K562 (cell line): ENCODE data around the gene IMP4. TPM values are rescaled to one million over a fixed set of nuclear protein-coding genes. Genes with fewer than 3 reads are reported as not detected.

Experiments
- DDX20 ChIP-seq: fragments of 450-650 bp; IDR thresholded peaks from 2 replicates; pipeline ENCODE4 v1.6.1; 2016; ENCODE audit warnings: missing genetic modification characterization, low read depth, mild to moderate bottlenecking, missing compliant biosample characterization, moderate library complexity
- GATAD2B ChIP-seq: fragments of 450-650 bp; IDR thresholded peaks from 2 replicates; pipeline ENCODE4 v1.6.1; 2017; ENCODE audit warnings: mild to moderate bottlenecking, borderline replicate concordance
- JUN ChIP-seq, 2 experiments: sonication (generic) in 1 of 2; formaldehyde crosslinking in 1 of 2; IDR thresholded peaks; 2 replicates each; pipeline versions ENCODE4 v1.6.1 to v1.8.0; 2012 to 2022; ENCODE audit warnings: borderline replicate concordance in 2 of 2, mild to moderate bottlenecking in 2 of 2, improper control_type of control experiment in 1 of 2, low read depth in 1 of 2, low read length in 1 of 2, missing genetic modification reagents in 1 of 2
- JUNB ChIP-seq: fragments of 450-650 bp; formaldehyde crosslinking; conservative IDR thresholded peaks from 2 replicates; pipeline ENCODE4 v1.4.0; 2020; ENCODE audit warnings: mild to moderate bottlenecking
- MTA3 ChIP-seq: fragments of 450-650 bp; formaldehyde crosslinking; IDR thresholded peaks from 2 replicates; pipeline ENCODE4 v1.6.1; 2017; ENCODE audit warnings: mild to moderate bottlenecking, borderline replicate concordance
- NFRKB ChIP-seq: fragments of 450-650 bp; IDR thresholded peaks from 2 replicates; pipeline ENCODE4 v1.6.1; 2016; ENCODE audit warnings: low read depth
- POLR2G ChIP-seq: fragments of 200-400 bp; formaldehyde crosslinking; IDR thresholded peaks from 2 replicates; pipeline ENCODE4 v1.6.1; 2017; ENCODE audit warnings: low read depth, mild to moderate bottlenecking, antibody characterized with exemption, low read length, moderate library complexity
- RFX5 ChIP-seq: IDR thresholded peaks from 2 replicates; pipeline ENCODE4 v1.6.1; 2011; ENCODE audit warnings: low read depth, mild to moderate bottlenecking, improper control_type of control experiment, low read length
- SREBF1 ChIP-seq: fragments of 150-350 bp; IDR thresholded peaks from 2 replicates; pipeline ENCODE4 v1.6.1; 2014; ENCODE audit warnings: antibody characterized with exemption, low read depth, low read length, borderline replicate concordance
- TAF7 ChIP-seq: fragments of 450-650 bp; IDR thresholded peaks from 2 replicates; pipeline ENCODE4 v1.6.1; 2016; ENCODE audit warnings: missing genetic modification characterization, missing compliant biosample characterization
- TAF9B ChIP-seq: fragments of 450-650 bp; IDR thresholded peaks from 2 replicates; pipeline ENCODE4 v1.6.1; 2018; ENCODE audit warnings: mild to moderate bottlenecking; ENCODE audit not compliant: partially characterized antibody
- TBP ChIP-seq: optimal IDR thresholded peaks from 2 replicates; pipeline ENCODE3; 2011; ENCODE audit warnings: low read depth, low read length, improper control_type of control experiment
- ZNF561 ChIP-seq: fragments of 450-650 bp; formaldehyde crosslinking; conservative IDR thresholded peaks from 2 replicates; pipeline ENCODE4 v1.4.0; 2020; ENCODE audit warnings: mild to moderate bottlenecking, moderate library complexity
- ZNF589 ChIP-seq: fragments of 200-800 bp; sonication (Bioruptor generic); IDR thresholded peaks from 2 replicates; pipeline ENCODE4 v1.6.1; 2016; ENCODE audit warnings: low read depth, missing genetic modification characterization, missing compliant biosample characterization
- ZNF696 ChIP-seq: fragments of 250-450 bp; sonication (Bioruptor Pico); conservative IDR thresholded peaks from 2 replicates; pipeline ENCODE4 v1.4.0; 2020; ENCODE audit warnings: mild to moderate bottlenecking, moderate library complexity
- polyA plus RNA-seq, 8 experiments: library from polyadenylated mRNA; depleted of rRNA in 4 of 8; stranded (reverse) in 5 of 8; unstranded in 3 of 8; fragments of >200 nt; fragmentation: Nextera tagmentation in 2 of 8; fragmentation: Illumina TruSeq in 1 of 8; extraction: Ambion mirVana in 2 of 8; extraction: Trizol in 1 of 8; gene quantifications; 2 replicates each; pipeline versions ENCODE4 v1.2.1 to v1.2.3, GENCODE V29; 2011 to 2014; ENCODE audit warnings: inconsistent platforms in 1 of 8, missing spikeins in 1 of 8
- total RNA-seq, 7 experiments: library from RNA; depleted of rRNA in 6 of 7; stranded (reverse); fragments of >200 nt in 6 of 7; fragmentation: Illumina TruSeq in 2 of 7; extraction: Trizol in 2 of 7; gene quantifications; 2 replicates each; pipeline versions ENCODE4 v1.2.1 to v1.2.3, GENCODE V29; 2011 to 2021; ENCODE audit warnings: low replicate concordance in 1 of 7
- TF ChIP-seq, protein P1 (sequence below): fragments of 450-650 bp; IDR thresholded peaks from 2 replicates; pipeline ENCODE4 v1.7.0; 2016; ENCODE audit warnings: borderline replicate concordance
- TF ChIP-seq, protein P2 (sequence below): sonication (generic); formaldehyde crosslinking; IDR thresholded peaks from 2 replicates; pipeline ENCODE4 v1.8.0; 2022; ENCODE audit warnings: mild to moderate bottlenecking, missing genetic modification reagents
- TF ChIP-seq, protein P3 (sequence below): fragments of 450-650 bp; formaldehyde crosslinking; IDR thresholded peaks from 2 replicates; pipeline ENCODE4 v1.4.0; 2020; ENCODE audit warnings: mild to moderate bottlenecking, mixed read lengths

Gene IMP4
- total and polyA plus RNA-seq, 9 of the 15 experiments (the other 6 are each of a cell fraction or from before 2014, with no cell fraction given): 35.4 to 209 (median 100.0) TPM

DNA sequence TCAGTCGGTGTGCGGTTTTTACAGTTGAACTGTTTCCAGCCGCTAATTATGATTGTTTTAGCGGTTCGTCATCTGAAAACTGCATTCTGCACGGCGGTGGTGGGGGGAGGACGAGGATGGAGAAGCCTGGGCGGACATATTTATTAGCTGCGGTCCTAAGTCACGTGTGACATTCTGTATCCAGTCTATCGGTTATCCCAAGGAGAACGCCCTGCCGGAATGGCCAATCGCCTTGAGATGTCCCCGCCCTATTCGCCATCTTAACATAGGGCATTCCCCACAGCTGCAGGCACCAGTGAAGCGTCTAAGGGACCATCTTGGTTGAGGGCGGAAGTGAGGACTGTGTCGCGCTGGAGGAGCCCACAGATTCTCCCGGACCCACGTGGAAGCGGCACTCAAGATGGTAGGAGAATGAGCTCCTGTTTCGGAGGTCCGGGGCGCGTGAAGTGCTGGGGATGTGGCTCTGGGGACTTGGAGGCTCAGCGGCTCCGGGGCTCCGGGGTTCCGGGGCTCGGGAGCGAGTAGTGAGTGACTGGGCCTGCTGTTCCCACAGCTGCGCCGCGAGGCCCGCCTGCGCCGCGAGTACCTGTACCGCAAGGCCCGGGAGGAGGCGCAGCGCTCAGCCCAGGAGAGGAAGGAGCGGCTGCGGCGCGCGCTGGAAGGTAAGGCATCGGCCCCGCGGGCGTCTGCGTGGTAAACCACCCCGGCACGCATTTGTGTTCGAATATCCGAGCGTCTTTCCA, at the start of gene IMP4 (continued):
- TF ChIP-seq, protein P1, sequence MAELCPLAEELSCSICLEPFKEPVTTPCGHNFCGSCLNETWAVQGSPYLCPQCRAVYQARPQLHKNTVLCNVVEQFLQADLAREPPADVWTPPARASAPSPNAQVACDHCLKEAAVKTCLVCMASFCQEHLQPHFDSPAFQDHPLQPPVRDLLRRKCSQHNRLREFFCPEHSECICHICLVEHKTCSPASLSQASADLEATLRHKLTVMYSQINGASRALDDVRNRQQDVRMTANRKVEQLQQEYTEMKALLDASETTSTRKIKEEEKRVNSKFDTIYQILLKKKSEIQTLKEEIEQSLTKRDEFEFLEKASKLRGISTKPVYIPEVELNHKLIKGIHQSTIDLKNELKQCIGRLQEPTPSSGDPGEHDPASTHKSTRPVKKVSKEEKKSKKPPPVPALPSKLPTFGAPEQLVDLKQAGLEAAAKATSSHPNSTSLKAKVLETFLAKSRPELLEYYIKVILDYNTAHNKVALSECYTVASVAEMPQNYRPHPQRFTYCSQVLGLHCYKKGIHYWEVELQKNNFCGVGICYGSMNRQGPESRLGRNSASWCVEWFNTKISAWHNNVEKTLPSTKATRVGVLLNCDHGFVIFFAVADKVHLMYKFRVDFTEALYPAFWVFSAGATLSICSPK: no peak
- TF ChIP-seq TAF7 (tag) (peak; percentile 37; the same call in 1 of the 2 replicates), NFRKB (0 out of 2 replicates have a peak, but pooled peaks have one; percentile 76), ZNF696 (CRISPR knock-in tag) (no peak), MTA3 (peak; percentile 75; the same call in 1 of the 2 replicates), GATAD2B (peak; percentile 66; the same call in 1 of the 2 replicates), ZNF561 (CRISPR knock-in tag) (no peak), RFX5 (no peak), TAF9B (peak; percentile 79), SREBF1 (no peak; the same call in 1 of the 2 replicates), ZNF589 (CRISPR knock-in tag) (peak; percentile 86; the same call in 1 of the 2 replicates), DDX20 (no peak), POLR2G (peak; percentile 91), JUN (IDR thresholded peaks at IDR 0.05; ENCODE audit: borderline replicate concordance, low read depth, low read length) (peak; percentile 50; the same call in 1 of the 2 replicates), JUN (CRISPR knock-in tag; IDR thresholded peaks at IDR 0.05; ENCODE audit: borderline replicate concordance) (no peak), JUNB (0 out of 2 replicates have a peak, but pooled peaks have one; percentile 25), TBP (peak; percentile 69)
- TF ChIP-seq, protein P2, sequence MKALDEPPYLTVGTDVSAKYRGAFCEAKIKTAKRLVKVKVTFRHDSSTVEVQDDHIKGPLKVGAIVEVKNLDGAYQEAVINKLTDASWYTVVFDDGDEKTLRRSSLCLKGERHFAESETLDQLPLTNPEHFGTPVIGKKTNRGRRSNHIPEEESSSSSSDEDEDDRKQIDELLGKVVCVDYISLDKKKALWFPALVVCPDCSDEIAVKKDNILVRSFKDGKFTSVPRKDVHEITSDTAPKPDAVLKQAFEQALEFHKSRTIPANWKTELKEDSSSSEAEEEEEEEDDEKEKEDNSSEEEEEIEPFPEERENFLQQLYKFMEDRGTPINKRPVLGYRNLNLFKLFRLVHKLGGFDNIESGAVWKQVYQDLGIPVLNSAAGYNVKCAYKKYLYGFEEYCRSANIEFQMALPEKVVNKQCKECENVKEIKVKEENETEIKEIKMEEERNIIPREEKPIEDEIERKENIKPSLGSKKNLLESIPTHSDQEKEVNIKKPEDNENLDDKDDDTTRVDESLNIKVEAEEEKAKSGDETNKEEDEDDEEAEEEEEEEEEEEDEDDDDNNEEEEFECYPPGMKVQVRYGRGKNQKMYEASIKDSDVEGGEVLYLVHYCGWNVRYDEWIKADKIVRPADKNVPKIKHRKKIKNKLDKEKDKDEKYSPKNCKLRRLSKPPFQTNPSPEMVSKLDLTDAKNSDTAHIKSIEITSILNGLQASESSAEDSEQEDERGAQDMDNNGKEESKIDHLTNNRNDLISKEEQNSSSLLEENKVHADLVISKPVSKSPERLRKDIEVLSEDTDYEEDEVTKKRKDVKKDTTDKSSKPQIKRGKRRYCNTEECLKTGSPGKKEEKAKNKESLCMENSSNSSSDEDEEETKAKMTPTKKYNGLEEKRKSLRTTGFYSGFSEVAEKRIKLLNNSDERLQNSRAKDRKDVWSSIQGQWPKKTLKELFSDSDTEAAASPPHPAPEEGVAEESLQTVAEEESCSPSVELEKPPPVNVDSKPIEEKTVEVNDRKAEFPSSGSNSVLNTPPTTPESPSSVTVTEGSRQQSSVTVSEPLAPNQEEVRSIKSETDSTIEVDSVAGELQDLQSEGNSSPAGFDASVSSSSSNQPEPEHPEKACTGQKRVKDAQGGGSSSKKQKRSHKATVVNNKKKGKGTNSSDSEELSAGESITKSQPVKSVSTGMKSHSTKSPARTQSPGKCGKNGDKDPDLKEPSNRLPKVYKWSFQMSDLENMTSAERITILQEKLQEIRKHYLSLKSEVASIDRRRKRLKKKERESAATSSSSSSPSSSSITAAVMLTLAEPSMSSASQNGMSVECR (CRISPR knock-in tag): peak; percentile 99
- TF ChIP-seq, protein P3, sequence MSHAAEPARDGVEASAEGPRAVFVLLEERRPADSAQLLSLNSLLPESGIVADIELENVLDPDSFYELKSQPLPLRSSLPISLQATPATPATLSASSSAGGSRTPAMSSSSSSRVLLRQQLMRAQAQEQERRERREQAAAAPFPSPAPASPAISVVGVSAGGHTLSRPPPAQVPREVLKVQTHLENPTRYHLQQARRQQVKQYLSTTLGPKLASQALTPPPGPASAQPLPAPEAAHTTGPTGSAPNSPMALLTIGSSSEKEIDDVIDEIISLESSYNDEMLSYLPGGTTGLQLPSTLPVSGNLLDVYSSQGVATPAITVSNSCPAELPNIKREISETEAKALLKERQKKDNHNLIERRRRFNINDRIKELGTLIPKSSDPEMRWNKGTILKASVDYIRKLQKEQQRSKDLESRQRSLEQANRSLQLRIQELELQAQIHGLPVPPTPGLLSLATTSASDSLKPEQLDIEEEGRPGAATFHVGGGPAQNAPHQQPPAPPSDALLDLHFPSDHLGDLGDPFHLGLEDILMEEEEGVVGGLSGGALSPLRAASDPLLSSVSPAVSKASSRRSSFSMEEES (CRISPR knock-in tag): peak; percentile 92
